Astrocyte (in vitro differentiated cells and primary cell): Measurements from ENCODE around the gene REC114.

ENCODE experiments used
- EZH2 ChIP-seq: IDR thresholded peaks from 2 replicates; pipeline ENCODE4 v1.6.1; 2012; ENCODE audit warnings: mild to moderate bottlenecking, low read length, inconsistent platforms; ENCODE audit not compliant: insufficient read depth
- TF ChIP-seq, protein P1 (sequence below): IDR thresholded peaks from 2 replicates; pipeline ENCODE4 v1.5.1; 2011; ENCODE audit warnings: low read depth, mild to moderate bottlenecking, inconsistent platforms, low read length, moderate library complexity; ENCODE audit not compliant: insufficient read depth

DNA sequence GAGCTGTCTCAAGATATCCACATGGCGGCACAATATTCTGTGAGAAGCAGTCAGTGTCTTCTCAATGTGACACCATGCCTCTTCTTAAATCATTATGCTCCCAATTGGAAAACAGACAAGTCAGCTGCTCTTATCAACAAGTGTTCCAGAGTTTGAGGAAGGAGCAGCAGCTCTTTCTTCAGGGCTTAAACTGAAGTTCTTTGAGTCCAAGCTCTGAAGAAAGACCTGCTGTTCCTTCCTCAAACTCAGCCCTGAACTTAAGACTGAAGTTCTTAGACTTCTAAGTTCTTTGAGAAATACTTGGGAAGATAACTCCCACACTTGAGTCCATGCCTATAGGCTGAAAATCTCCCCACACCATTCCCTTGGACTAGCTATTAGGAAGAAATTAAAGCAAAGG lies 146.8 kb downstream of the REC114 start:
- TF ChIP-seq, protein P1, sequence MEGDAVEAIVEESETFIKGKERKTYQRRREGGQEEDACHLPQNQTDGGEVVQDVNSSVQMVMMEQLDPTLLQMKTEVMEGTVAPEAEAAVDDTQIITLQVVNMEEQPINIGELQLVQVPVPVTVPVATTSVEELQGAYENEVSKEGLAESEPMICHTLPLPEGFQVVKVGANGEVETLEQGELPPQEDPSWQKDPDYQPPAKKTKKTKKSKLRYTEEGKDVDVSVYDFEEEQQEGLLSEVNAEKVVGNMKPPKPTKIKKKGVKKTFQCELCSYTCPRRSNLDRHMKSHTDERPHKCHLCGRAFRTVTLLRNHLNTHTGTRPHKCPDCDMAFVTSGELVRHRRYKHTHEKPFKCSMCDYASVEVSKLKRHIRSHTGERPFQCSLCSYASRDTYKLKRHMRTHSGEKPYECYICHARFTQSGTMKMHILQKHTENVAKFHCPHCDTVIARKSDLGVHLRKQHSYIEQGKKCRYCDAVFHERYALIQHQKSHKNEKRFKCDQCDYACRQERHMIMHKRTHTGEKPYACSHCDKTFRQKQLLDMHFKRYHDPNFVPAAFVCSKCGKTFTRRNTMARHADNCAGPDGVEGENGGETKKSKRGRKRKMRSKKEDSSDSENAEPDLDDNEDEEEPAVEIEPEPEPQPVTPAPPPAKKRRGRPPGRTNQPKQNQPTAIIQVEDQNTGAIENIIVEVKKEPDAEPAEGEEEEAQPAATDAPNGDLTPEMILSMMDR = no peak
- TF ChIP-seq EZH2 = no peak
